Uterine smooth muscle cell (primary cell): ENCODE results near the gene H6PD. TPM values are rescaled to one million over a fixed set of nuclear protein-coding genes. Genes with fewer than 3 reads are reported as not detected.

Experiments
- total RNA-seq: library from RNA; depleted of rRNA; stranded (reverse); fragments of >200 nt; gene quantifications from 2 replicates; pipeline ENCODE4 v1.2.3, GENCODE V29; 2014

The H6PD gene
- 33.0 and 50.7 TPM in 2 replicates for total RNA-seq

GRCh38 chr1:9234223-9235095 lies at the start of gene H6PD:
TSS of gene H6PD (plus strand) at chr1:9234774. CDS start at chr1:9244935, 10,161 bp downstream.

GRCh38 chr1:9292361-9293240 lies 58.0 kb downstream of the H6PD start, which contains the start of gene SPSB1:
TSS of gene SPSB1 (plus strand) at chr1:9292894. CDS start at chr1:9355892, 62,998 bp downstream.

Other genes starting within 250 kb of the H6PD start
- not detected in 2 replicates for gene SLC2A7, start 208.4 kb upstream of the H6PD start, total RNA-seq
- gene SLC2A5, start 165.1 kb upstream of the H6PD start, total RNA-seq, result 2.3 and 6.1 TPM in 2 replicates
- 5.1 and 5.4 TPM in 2 replicates for gene GPR157, start 105.7 kb upstream of the H6PD start, total RNA-seq
- gene SPSB1, start 58.1 kb downstream of the H6PD start, total RNA-seq, result 23.1 and 26.8 TPM in 2 replicates